Small intestine (tissue), 7 donors: ENCODE results near the gene TPTE. TPM values are rescaled to one million over a fixed set of nuclear protein-coding genes. Genes with fewer than 3 reads are reported as not detected.
"Not testable (repeated sequence)": the region's sequence is repeated elsewhere in the genome, so short reads cannot be mapped to it uniquely, and the experiment has no call there.

ENCODE experiments used
- DNase-seq, 2 donors: peaks; one replicate each; pipeline versions ENCODE4 v3.0.0 to v3.0.0-alpha.2; 2013
- FAIRE-seq: peaks from 2 replicates; lab custom pipeline; 2012; peaks lifted over from hg19 to GRCh38; lab: Jason Lieb, UNC
- H3K27ac ChIP-seq, 3 donors: one replicate each; pipeline ENCODE4 v1.5.1; 2013; ENCODE audit warnings: low read length in 2 of 3, mild to moderate bottlenecking in 2 of 3, control low read depth in 1 of 3, inconsistent platforms in 1 of 3, low read depth in 1 of 3, moderate library complexity in 1 of 3
- H3K27me3 ChIP-seq, 3 donors: one replicate each; pipeline ENCODE4 v1.6.1; 2013; ENCODE audit warnings: low read length in 3 of 3, inconsistent platforms in 1 of 3; ENCODE audit not compliant: control insufficient read depth in 3 of 3, insufficient read depth in 3 of 3
- H3K36me3 ChIP-seq, 3 donors: one replicate each; pipeline ENCODE4 v1.6.1; 2013; ENCODE audit warnings: low read length in 3 of 3, inconsistent platforms in 1 of 3, low read depth in 1 of 3, mild to moderate bottlenecking in 1 of 3, moderate library complexity in 1 of 3; ENCODE audit not compliant: control insufficient read depth in 3 of 3, insufficient read depth in 2 of 3
- H3K4me1 ChIP-seq, 3 donors: one replicate each; pipeline ENCODE4 v1.6.1; 2013; ENCODE audit warnings: low read length in 2 of 3, inconsistent platforms in 1 of 3, low read depth in 1 of 3, mild to moderate bottlenecking in 1 of 3, moderate library complexity in 1 of 3; ENCODE audit not compliant: control insufficient read depth in 3 of 3, insufficient read depth in 2 of 3
- H3K4me3 ChIP-seq, 3 donors: one replicate each; pipeline ENCODE4 v1.5.1; 2013; ENCODE audit warnings: low read length in 3 of 3, control low read depth in 1 of 3, inconsistent platforms in 1 of 3, low read depth in 1 of 3, mild to moderate bottlenecking in 1 of 3, moderate library complexity in 1 of 3
- H3K9me3 ChIP-seq, 2 donors: one replicate each; pipeline ENCODE4 v1.6.1; 2013; ENCODE audit warnings: low read depth in 1 of 2, low read length in 1 of 2; ENCODE audit not compliant: control insufficient read depth in 2 of 2, insufficient read depth in 1 of 2
- WGBS, 3 donors: extraction: QIAGEN DNeasy Blood & Tissue Kit; methylation state at CpG; one replicate each; pipeline ENCODE4 v1.1.7; 2013; 5-methylcytosine and 5-hydroxymethylcytosine counted together
- polyA plus RNA-seq, 4 donors: library from polyadenylated mRNA; stranded (reverse) in 3 of 4; unstranded in 1 of 4; fragments of 200-250 nt in 3 of 4; fragments of 120-200 nt in 1 of 4; gene quantifications; one replicate each; pipeline versions ENCODE4 v1.2.1 to v1.2.3, GENCODE V29; 2013
- donor health status: healthy with polysubstance abuse.
- donor health status: control.
- donor health status: control.
- donor health status: Bipolar disorder and iron deficiency.
- donor health status: healthy.

Gene TPTE
- polyA plus RNA-seq, 4 donors: not detected

- not testable (repeated sequence) for H3K36me3 ChIP-seq, FAIRE-seq, H3K4me3 ChIP-seq, H3K4me1 ChIP-seq, DNase-seq, H3K27me3 ChIP-seq, H3K27ac ChIP-seq
- H3K9me3 ChIP-seq: peaks cover 4 to 15% of the 10 kb centered on the region in 2 donors
Measured at GRCh38 chr21:10578910-10579309, 57.5 kb downstream of the TPTE start.

DNA sequence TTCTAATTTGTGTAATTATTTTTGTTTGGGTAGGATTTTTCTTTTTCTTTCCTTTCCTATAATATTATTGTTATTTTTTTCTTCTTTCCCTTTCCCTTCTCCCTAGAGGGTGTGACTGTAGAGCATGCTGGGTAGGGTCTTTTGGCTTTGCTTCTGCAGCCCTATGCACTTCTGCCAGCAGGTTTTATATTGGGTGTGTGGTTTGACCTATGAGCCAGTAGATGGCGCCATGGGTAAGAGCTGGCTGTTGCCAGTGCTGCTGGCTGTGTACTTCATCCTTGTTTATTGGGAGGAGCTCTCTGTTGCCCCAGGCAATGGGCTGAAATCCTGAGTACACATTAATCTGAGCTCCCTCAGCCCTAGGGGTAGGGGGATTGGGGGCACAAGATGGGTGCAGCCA is 67.7 kb downstream of the TPTE start:
- 0% methylated on average over 1 of the region's 1 CpG; no CpG with 5 or more reads in 1 of the 3 donors for WGBS, 3 donors
- not testable (repeated sequence) for DNase-seq, H3K27ac ChIP-seq, H3K27me3 ChIP-seq, H3K9me3 ChIP-seq, H3K36me3 ChIP-seq, H3K4me3 ChIP-seq, FAIRE-seq, H3K4me1 ChIP-seq

GRCh38 chr21:10607074-10607473 is 85.7 kb downstream of the TPTE start:
- H3K27ac ChIP-seq, H3K4me3 ChIP-seq, H3K27me3 ChIP-seq, H3K4me1 ChIP-seq, FAIRE-seq, DNase-seq, H3K36me3 ChIP-seq: not testable (repeated sequence)
- 67 to 75% (median 71%) methylated on average over 7 of the region's 7 CpGs for WGBS, 3 donors
- H3K9me3 ChIP-seq: peaks cover 0 to 11% of the 10 kb centered on the region in 2 donors

DNA sequence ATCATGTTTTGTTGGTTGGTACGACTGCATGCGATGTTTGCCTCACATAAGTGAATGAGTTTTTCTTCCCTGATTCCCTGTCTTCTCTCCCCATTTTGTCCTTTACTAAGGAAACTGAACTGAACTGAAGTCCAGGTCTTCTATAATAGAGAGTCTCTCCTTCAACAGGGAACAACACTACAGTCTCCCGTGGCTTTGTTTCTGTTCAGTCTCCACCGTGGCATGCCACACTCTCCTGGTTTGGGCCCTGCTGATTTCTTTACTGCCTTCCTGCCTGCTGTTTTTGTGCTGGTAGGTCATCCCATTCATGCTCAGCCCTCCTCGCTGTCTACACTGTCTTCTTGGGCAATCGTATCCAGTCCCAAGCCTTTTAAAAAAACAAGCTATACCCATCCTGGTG is 92.9 kb downstream of the TPTE start:
- not testable (repeated sequence) for H3K4me1 ChIP-seq, H3K9me3 ChIP-seq, FAIRE-seq, H3K4me3 ChIP-seq, DNase-seq, H3K27ac ChIP-seq, H3K36me3 ChIP-seq, H3K27me3 ChIP-seq
- WGBS, 3 donors: 71 to 77% (median 74%) methylated on average over 6 of the region's 6 CpGs

DNA sequence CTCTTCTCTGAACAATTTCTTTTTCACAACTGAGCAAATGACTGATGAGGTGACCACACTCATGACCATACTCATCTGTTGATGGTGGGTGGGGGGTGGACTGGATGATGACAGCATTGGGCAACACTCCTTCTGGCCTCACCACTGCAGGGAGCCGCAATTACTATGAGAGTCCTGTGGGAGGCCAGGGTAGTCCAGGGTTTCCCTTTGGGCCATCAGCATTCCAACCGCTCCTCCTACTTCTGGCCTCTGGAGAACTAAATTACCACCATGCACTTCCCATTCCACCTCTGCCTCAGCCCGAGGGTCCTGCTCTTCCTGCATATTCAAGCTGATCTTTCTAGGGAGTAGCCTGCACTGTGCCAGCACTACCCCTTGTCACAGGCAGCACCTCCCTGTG is 94.7 kb downstream of the TPTE start:
- not testable (repeated sequence) for H3K4me3 ChIP-seq, H3K36me3 ChIP-seq, H3K4me1 ChIP-seq, H3K27ac ChIP-seq, H3K9me3 ChIP-seq, DNase-seq, FAIRE-seq, H3K27me3 ChIP-seq
- 65 to 72% (median 70%) methylated on average over 3 of the region's 3 CpGs for WGBS, 3 donors

DNA sequence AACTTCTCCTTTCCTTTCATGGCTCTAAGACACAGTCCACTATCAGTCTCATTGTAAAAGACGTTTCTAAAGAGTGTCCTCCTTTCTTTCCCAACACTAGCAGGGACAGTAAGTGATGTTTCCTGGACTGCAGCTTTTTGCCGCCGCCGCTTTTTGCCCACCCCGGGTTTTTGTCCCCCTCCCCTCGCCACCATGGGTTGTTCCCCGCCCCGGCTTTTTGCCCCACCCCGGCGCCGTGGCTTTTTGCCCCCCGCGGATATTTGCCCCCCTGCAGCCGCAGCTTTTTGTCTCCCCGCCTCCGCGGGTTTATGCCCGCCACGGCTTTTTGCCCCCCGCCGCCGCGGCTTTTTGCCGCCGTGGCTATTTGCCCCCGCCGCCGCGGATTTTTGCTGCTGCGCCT is 95.2 kb downstream of the TPTE start:
- H3K9me3 ChIP-seq: peaks cover 5 to 7% of the 10 kb centered on the region in 2 donors
- H3K27ac ChIP-seq: no peak overlapping the region
- DNase-seq (no peak), FAIRE-seq (no peak)
- no peak overlapping the region for H3K4me3 ChIP-seq
- 63 to 75% (median 70%) methylated on average over 27 to 30 of the region's 30 CpGs for WGBS, 3 donors
- H3K4me1 ChIP-seq: no peaks in the 10 kb centered on the region
- no peaks in the 10 kb centered on the region for H3K36me3 ChIP-seq
- H3K27me3 ChIP-seq: no peaks in the 10 kb centered on the region

GRCh38 chr21:10617133-10617752 is 95.9 kb downstream of the TPTE start:
- not testable (repeated sequence) for H3K36me3 ChIP-seq, H3K9me3 ChIP-seq, FAIRE-seq, H3K27ac ChIP-seq, H3K4me1 ChIP-seq, H3K27me3 ChIP-seq, H3K4me3 ChIP-seq, DNase-seq
- 58 to 67% (median 64%) methylated on average over 3 of the region's 3 CpGs for WGBS, 3 donors

DNA sequence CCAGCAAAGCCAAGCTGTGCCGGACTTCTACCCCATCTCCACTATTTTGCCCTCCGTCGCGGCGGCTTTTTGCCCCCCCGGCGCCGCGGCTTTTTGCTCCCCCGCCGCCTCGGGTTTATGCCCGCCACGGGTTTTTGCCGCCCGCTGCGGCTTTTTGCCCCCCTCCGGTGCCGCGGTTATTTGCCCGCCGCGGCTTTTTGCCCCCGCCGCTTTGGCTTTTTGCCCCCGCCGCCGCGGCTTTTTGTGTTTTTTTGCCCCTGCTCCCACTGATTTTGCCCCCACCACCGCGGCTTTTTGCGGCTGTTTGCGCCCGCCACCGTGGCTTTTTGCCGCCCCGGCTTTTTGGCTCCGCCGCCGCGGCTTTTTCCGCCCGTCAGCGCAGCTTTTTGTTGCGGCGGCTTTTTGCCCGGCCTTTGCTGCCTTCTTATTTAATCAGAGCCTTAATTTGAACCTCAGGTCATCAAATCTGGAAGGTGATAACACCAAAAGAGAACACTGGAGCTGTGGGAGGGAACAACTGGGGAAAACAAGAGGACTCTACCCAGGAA is 106.0 kb downstream of the TPTE start:
- no peaks in the 10 kb centered on the region for H3K36me3 ChIP-seq
- H3K4me3 ChIP-seq: no peak overlapping the region
- 64 to 79% (median 78%) methylated on average over 47 of the region's 47 CpGs for WGBS, 3 donors
- DNase-seq (no peak), FAIRE-seq (no peak)
- H3K9me3 ChIP-seq: peaks cover 6 to 11% of the 10 kb centered on the region in 2 donors
- no peaks in the 10 kb centered on the region for H3K4me1 ChIP-seq
- H3K27ac ChIP-seq: no peak overlapping the region
- H3K27me3 ChIP-seq: no peaks in the 10 kb centered on the region

DNA sequence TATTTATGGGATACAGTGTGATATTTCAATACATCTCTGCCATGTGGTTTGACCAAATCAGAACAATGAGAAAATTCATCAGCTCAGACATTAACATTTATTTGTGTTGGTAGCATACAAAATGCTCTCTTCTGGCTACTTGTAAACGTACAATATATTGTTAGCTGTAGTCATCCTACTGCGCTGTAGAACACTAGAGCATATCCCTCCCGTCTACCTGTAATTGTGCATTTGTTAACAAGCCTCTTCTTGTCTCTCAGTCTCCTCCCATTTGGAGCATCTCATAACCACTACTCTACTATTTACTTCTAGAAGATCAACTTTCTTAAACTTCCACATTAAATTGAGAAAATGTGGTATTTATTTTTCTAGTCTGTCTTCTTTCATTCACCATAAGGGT is 107.9 kb downstream of the TPTE start:
- H3K4me3 ChIP-seq, H3K27ac ChIP-seq, H3K27me3 ChIP-seq, DNase-seq, H3K36me3 ChIP-seq, H3K4me1 ChIP-seq, FAIRE-seq: not testable (repeated sequence)
- 68 to 79% (median 79%) methylated on average over 3 of the region's 3 CpGs for WGBS, 3 donors
- H3K9me3 ChIP-seq: peaks cover 6 to 11% of the 10 kb centered on the region in 2 donors
